Natural killer cell (primary cell): ENCODE data around the gene MBNL3. TPM values are rescaled to one million over a fixed set of nuclear protein-coding genes. Genes with fewer than 3 reads are reported as not detected.
A peak's percentile ranks its signal among the peaks of the same experiment; 100 is the strongest.

Source experiments
- ATAC-seq, 3 donors: fragments of 150-1000 bp in 2 of 3; fragments of 200-7000 bp in 1 of 3; cut with Tn5 transposase; 1 replicate in 1 of 3; 2 replicates in 2 of 3; pipeline ENCODE4 v1.10.0; 2021; ENCODE audit warnings: mild to moderate bottlenecking in 2 of 3, moderate library complexity in 2 of 3
- DNase-seq, 2 donors: peaks; one replicate each; pipeline versions ENCODE4 v3.0.0 to v3.0.0-alpha.2; 2013 to 2021; ENCODE audit warnings: mixed read lengths in 1 of 2
- H3K27ac ChIP-seq: one replicate; pipeline ENCODE4 v1.5.1; 2013; ENCODE audit warnings: mild to moderate bottlenecking, low read length
- H3K27me3 ChIP-seq: one replicate; pipeline ENCODE4 v1.6.1; 2013; ENCODE audit warnings: low read length; ENCODE audit not compliant: control insufficient read depth, insufficient read depth
- H3K36me3 ChIP-seq: one replicate; pipeline ENCODE4 v1.6.1; 2013; ENCODE audit warnings: low read length; ENCODE audit not compliant: control insufficient read depth, insufficient read depth
- H3K4me1 ChIP-seq: one replicate; pipeline ENCODE4 v1.6.1; 2013; ENCODE audit warnings: low read length; ENCODE audit not compliant: control insufficient read depth, insufficient read depth
- H3K4me3 ChIP-seq: one replicate; pipeline ENCODE4 v1.5.1; 2013; ENCODE audit warnings: low read length
- H3K9me3 ChIP-seq: one replicate; pipeline ENCODE4 v1.6.1; 2013; ENCODE audit warnings: low read length; ENCODE audit not compliant: control insufficient read depth, insufficient read depth
- H3K27ac Mint-ChIP-seq, 2 donors: one replicate each; pipeline ENCODE4 v1.8.0; 2022; ENCODE audit warnings: mild to moderate bottlenecking in 2 of 2, mixed read lengths in 2 of 2, moderate library complexity in 1 of 2
- H3K27me3 Mint-ChIP-seq, 2 donors: one replicate each; pipeline ENCODE4 v1.8.0; 2022; ENCODE audit warnings: low read depth in 2 of 2, mixed read lengths in 2 of 2
- H3K36me3 Mint-ChIP-seq: one replicate; pipeline ENCODE4 v1.8.0; 2022; ENCODE audit warnings: mixed read lengths
- H3K4me1 Mint-ChIP-seq, 2 donors: one replicate each; pipeline ENCODE4 v1.8.0; 2022; ENCODE audit warnings: mixed read lengths in 2 of 2
- H3K4me3 Mint-ChIP-seq: one replicate; pipeline ENCODE4 v1.8.0; 2022; ENCODE audit warnings: mild to moderate bottlenecking, moderate library complexity, mixed read lengths
- H3K9me3 Mint-ChIP-seq, 2 donors: one replicate each; pipeline ENCODE4 v1.8.0; 2022; ENCODE audit warnings: mixed read lengths in 2 of 2
- WGBS: methylation state at CpG from one replicate; pipeline ENCODE4 v1.1.7; 2013; ENCODE audit warnings: missing lambda C conversion rate; ENCODE audit not compliant: insufficient coverage; 5-methylcytosine and 5-hydroxymethylcytosine counted together
- intact Hi-C: fragments of 100-400 bp; cut with micrococcal nuclease; formaldehyde crosslinking; loops from one replicate; pipeline ENCODE4 v1.14.2; 2022
- total RNA-seq, 4 donors: library from RNA; stranded (reverse); fragments of 120-200 nt in 1 of 4; gene quantifications; one replicate each; pipeline versions ENCODE4 v1.2.3 to v1.2.4, GENCODE V29; 2013 to 2022
- TF ChIP-seq, protein P1 (sequence below): fragments of 200-600 bp; IDR thresholded peaks from one replicate; pipeline ENCODE4 v1.8.0; 2022; ENCODE audit warnings: antibody characterized with exemption

MBNL3 gene
- total RNA-seq, 3 donors from 2014 or later (not counting 1 experiment from before 2014, with no cell fraction given), result 55.3 to 64.3 (median 59.3) TPM

DNA sequence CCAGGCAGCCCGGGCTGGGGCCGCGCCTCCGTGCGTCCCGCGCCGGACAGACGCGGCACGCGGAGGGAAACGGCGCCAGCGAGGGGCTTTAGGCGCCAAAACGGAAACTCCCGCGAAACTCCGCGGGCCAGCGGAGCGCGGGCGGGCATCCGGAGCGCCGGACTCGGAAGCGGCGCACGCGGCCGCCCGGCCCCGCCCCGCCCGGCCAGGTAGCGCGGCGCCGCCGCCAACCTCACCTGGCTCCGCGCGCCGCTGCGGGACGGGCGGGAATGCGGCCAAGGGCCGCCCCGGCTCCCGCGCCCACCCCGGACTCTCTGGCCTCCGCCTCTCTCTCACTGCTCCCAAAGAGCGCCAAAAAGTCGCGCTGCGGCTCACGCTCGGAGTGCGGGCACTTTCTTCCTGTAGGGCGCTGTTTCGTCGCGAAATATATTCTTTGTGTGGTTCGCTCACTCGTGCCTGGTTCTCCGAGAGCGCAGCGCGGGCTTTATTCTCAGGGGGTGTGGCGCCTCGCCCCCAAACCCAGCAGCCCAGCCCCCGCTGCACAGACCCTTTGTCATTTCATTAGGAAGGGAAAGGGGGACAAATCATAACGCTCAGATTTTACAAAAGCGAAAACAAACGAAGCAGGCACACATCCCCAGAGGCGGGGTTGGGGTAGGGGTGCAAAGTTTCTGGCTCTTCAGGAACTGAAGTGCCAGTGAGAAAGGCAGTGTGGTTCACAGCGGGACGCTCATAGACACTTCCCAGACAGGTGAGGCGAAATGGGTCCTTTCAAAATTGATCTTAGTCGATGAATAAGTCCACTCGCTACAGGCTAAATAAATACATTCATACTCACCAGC lies 961 bp upstream of the MBNL3 start:
- Mint-ChIP-seq H3K36me3 (no peaks in the 10 kb centered on the region), H3K27me3 (peaks cover 0 to 26% of the 10 kb centered on the region in 2 donors), H3K27ac (peak overlapping the region; percentile 84 to 86), H3K4me1 (peaks cover 19 to 44% of the 10 kb centered on the region in 2 donors), H3K4me3 (peak overlapping the region; percentile 97), H3K9me3 (no peaks in the 10 kb centered on the region)
- DNase-seq, result peak; percentile 48 to 77
- ATAC-seq, result peak; percentile 41 to 65 (median 56)
- intact Hi-C loops, result loop anchor here (2.0 to 10.0 kb wide), 4 partner anchors 15 to 271 kb away; partner anchors contain the start of gene RAP2C
- peaks cover 6% of the 10 kb centered on the region for H3K4me1 ChIP-seq
- H3K36me3 ChIP-seq, result no peaks in the 10 kb centered on the region
- under 1% methylated on average over 86 of the region's 86 CpGs for WGBS
- no peaks in the 10 kb centered on the region for H3K9me3 ChIP-seq
- peak overlapping the region; percentile 68 for H3K4me3 ChIP-seq
- H3K27me3 ChIP-seq, result no peaks in the 10 kb centered on the region
- TF ChIP-seq, protein P1, sequence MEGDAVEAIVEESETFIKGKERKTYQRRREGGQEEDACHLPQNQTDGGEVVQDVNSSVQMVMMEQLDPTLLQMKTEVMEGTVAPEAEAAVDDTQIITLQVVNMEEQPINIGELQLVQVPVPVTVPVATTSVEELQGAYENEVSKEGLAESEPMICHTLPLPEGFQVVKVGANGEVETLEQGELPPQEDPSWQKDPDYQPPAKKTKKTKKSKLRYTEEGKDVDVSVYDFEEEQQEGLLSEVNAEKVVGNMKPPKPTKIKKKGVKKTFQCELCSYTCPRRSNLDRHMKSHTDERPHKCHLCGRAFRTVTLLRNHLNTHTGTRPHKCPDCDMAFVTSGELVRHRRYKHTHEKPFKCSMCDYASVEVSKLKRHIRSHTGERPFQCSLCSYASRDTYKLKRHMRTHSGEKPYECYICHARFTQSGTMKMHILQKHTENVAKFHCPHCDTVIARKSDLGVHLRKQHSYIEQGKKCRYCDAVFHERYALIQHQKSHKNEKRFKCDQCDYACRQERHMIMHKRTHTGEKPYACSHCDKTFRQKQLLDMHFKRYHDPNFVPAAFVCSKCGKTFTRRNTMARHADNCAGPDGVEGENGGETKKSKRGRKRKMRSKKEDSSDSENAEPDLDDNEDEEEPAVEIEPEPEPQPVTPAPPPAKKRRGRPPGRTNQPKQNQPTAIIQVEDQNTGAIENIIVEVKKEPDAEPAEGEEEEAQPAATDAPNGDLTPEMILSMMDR, result no peak
- H3K27ac ChIP-seq, result peak overlapping the region; percentile 90

DNA sequence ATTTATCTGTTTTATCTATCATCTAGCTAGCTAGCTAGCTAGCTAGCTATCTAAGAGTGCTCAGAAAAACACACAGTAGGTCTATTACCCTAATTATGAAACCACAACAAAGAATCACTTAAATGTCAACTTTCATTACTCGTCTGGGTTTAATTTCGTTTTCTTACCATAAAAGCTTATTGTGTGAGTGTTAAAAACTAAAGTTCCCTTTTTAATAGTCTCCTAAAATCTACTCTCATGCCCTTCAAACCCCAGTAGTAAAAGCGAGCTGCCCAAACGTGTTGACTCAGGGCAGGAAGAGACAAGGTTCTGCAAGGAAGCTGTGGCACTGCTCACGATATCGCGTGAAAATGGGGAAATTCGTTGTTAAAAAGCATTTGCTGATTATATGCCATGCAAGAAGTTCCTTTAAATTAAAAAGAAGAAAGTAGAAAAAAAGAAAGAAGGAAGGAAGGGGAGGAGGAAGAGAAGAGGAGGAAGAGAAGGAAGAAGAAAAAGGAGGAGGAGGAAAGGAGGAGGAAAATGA lies 595 bp downstream of the MBNL3 start:
- DNase-seq (peak in 1 of 2 donors; percentile 63), ATAC-seq (peak; percentile 26 to 59 (median 29))
- Histone ChIP-seq H3K36me3 (no peaks in the 10 kb centered on the region), H3K27me3 (no peaks in the 10 kb centered on the region), H3K4me3 (peak overlapping the region; percentile 68), H3K27ac (peak overlapping the region; percentile 90), H3K4me1 (peaks cover 6% of the 10 kb centered on the region), H3K9me3 (no peaks in the 10 kb centered on the region)
- Mint-ChIP-seq H3K36me3 (no peaks in the 10 kb centered on the region), H3K27ac (peak overlapping the region; percentile 84 to 89), H3K27me3 (peaks cover 0 to 22% of the 10 kb centered on the region in 2 donors), H3K4me1 (peaks cover 24 to 44% of the 10 kb centered on the region in 2 donors), H3K4me3 (peak overlapping the region; percentile 97), H3K9me3 (no peaks in the 10 kb centered on the region)
- TF ChIP-seq, protein P1, result no peak
- intact Hi-C loops, result loop anchor here (1.0 to 10.0 kb wide), 3 partner anchors 8 to 187 kb away; no protein-coding TSS in a partner anchor
- WGBS, result 0% methylated on average over 6 of the region's 8 CpGs

DNA sequence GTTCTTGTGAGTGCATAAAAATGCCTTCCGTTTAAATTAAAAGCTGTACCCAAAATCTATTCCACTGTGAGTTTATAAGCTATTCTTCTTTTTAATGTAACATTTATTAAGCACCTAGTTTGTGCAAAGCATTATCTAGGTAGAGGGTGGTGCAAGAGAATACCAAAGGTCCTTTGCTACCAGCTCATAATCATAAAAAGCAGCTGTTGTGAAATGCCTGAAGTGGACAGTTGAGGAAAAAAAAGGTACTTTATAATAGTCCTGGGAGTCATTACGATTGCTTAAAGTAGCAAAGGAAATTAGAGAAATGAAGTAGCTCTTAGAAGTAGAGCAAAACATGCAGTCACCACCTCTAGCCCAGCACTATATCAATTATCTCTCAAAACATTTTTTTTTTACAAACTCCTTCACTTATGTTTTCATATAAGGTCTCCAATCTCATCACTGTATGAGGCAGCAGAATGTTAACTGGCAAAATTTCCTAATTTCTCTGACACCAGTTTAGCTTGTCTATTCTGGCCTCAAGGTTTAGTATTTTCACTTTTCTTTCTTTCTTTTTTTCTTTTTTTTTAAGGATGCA lies 2.1 kb downstream of the MBNL3 start:
- ATAC-seq, result no peak
- no peaks in the 10 kb centered on the region for H3K36me3 Mint-ChIP-seq
- peaks cover 27 to 45% of the 10 kb centered on the region in 2 donors for H3K4me1 Mint-ChIP-seq
- 20% methylated on average over 1 of the region's 2 CpGs for WGBS
- peaks cover 0 to 22% of the 10 kb centered on the region in 2 donors for H3K27me3 Mint-ChIP-seq
- intact Hi-C loops, result loop anchor here (10.0 kb wide), 1 partner anchor 188 kb away; no protein-coding TSS in a partner anchor
- no peaks in the 10 kb centered on the region for H3K36me3 ChIP-seq
- peak overlapping the region; percentile 19 for H3K27ac ChIP-seq
- no peaks in the 10 kb centered on the region for H3K9me3 Mint-ChIP-seq
- DNase-seq, result no peak
- H3K27me3 ChIP-seq, result no peaks in the 10 kb centered on the region
- H3K27ac Mint-ChIP-seq, result peak overlapping the region; percentile 84 to 89
- H3K9me3 ChIP-seq, result no peaks in the 10 kb centered on the region
- H3K4me1 ChIP-seq, result peaks cover 11% of the 10 kb centered on the region
- TF ChIP-seq, protein P1, result no peak
- H3K4me3 Mint-ChIP-seq, result peak overlapping the region; percentile 97
- no peak overlapping the region for H3K4me3 ChIP-seq
